NCI-H2171 (cell line): ENCODE results near the gene AMBP.
"Not testable (repeated sequence)": the region's sequence is repeated elsewhere in the genome, so short reads cannot be mapped to it uniquely, and the experiment has no call there.

Experiments used
- DNase-seq: peaks from one replicate; lab custom pipeline; 2025; lab: John Stamatoyannopoulos, UW

AMBP gene

GRCh38 chr9:114051281-114051680, 26.8 kb downstream of the AMBP start:
- no peak for DNase-seq

DNA sequence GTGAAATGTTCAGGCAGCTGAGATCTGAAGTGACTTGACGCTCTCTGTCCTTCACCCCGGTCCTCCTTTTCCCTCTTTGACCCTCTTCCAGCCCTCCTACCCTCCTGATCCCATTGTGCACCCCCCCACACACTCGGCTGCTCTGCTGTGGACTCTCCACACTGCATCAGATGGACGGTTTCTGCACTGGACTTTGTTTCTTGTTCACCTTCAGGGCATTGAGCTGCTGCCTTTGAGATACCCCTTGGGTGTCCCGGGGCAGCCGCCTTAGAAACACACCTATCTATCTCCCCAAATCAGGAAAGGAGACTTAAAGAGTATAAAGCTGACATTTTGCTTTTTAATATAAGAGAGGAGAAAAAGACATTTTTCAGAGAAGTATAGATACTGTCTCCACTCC, 27.5 kb downstream of the AMBP start:
- no peak for DNase-seq

- no peak for DNase-seq
Measured at GRCh38 chr9:114050226-114050568, 27.9 kb downstream of the AMBP start.

DNA sequence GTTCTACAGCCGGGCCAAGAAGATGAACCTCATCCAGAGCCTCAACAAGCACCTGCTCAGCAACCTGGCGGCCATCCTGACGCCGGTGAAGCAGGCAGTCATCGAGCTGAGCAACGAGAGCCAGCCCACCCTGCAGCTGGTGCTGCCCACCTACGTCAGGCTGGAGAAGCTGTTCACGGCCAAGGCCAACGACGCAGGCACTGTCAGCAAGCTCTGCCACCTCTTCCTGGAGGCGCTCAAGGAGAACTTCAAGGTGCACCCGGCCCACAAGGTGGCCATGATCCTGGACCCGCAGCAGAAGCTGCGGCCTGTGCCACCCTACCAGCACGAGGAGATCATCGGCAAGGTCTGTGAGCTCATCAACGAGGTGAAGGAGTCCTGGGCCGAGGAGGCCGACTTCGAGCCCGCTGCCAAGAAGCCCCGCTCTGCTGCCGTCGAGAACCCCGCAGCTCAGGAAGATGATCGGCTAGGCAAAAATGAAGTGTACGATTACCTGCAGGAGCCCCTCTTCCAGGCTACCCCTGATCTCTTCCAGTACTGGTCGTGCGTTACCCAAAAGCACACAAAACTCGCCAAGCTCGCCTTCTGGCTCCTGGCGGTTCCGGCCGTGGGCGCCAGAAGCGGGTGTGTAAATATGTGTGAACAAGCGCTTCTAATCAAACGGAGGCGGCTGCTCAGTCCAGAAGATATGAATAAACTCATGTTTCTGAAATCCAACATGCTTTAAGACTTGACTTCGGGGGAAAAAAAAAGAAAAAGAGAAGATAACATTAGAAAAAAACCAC, 28.5 kb downstream of the AMBP start:
- DNase-seq: no peak

DNA sequence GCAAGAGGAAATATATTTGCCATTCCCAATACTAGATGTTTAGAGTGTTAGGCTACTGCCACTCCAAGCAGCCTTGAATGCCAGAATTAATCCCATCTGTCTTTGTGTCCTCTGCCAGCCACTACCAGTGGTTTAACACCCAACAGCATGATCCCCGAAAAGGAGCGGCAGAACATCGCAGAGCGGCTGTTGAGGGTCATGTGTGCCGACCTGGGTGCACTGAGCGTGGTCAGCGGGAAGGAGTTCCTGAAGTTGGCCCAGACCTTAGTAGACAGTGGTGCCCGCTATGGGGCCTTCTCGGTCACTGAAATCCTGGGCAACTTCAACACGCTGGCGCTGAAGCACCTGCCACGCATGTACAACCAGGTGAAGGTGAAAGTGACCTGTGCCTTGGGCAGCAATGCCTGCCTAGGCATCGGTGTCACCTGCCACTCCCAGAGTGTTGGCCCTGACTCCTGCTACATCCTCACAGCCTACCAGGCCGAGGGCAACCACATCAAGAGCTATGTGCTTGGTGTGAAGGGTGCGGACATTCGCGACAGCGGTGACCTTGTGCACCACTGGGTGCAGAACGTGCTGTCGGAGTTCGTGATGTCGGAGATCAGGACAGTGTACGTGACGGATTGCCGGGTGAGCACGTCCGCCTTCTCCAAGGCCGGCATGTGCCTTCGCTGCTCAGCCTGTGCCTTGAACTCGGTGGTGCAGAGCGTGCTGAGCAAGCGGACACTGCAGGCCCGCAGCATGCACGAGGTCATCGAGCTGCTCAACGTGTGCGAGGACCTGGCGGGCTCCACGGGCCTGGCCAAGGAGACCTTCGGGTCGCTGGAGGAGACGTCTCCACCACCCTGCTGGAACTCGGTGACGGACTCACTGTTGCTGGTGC, 29.3 kb downstream of the AMBP start:
- DNase-seq: no peak

- DNase-seq: no peak
Measured at GRCh38 chr9:114047717-114048116, 30.4 kb downstream of the AMBP start.

DNA sequence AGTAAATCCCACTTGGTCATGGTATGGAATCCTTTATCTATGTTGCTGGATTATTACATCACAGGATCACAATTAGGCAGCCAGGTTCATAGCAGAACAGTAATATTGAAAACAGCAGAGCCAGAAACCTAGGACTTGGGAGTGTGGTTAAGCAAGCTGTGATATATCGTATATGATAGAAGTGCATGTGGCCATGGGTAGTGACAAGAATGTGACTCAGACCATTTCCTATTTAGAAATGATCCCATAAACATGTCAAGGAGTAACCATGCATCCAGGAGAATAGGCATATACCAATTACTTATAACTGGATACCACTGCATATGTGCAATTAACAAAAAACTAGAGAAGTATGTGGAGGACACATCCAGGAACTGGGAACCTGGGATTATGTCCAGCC, 31.2 kb downstream of the AMBP start:
- DNase-seq: no peak

GRCh38 chr9:114046237-114046755, 31.8 kb downstream of the AMBP start:
- no peak for DNase-seq

DNA sequence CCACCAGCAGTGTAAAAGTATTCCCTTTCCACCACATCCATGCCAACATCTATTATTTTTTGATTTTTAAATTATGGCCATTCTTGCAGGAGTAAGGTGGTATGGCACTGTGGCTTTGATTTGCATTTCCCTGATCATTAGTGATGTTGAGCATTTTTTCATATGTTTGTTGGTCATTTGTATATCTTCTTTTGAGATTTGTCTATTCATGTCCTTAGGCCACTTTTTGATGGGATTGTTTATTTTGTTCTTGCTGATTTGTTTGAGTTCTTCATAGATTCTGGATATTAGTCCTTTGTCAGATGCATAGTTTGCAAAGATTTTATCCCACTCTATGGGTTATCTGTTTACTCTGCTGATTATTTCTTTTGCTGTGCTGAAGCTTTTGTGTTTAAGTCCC, 34.4 kb downstream of the AMBP start:
- not testable (repeated sequence) for DNase-seq

GRCh38 chr9:114039484-114039883, 38.6 kb downstream of the AMBP start:
- DNase-seq: no peak

GRCh38 chr9:114038724-114039313, 39.3 kb downstream of the AMBP start:
- DNase-seq: no peak

GRCh38 chr9:114037961-114038723, 40.0 kb downstream of the AMBP start:
- no peak for DNase-seq

DNA sequence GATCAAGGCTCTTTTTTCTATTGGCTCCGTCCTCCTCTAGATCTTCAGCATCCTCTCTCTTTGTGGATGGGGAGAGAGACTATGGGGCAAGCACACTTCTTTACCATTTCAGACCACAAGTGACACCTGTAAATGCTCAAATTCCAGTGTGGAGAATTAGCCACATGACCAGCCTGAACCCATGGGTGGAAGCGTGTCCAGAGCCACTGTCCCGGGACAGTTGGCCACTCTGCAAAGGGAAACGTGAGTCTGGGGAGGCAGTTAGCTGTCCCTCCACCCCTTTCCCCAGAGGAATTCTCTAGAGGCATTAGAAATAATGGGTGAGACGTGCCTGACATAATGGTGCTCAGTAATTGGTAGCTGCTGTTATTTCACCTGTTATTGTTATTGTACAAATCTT, 40.9 kb downstream of the AMBP start:
- DNase-seq: no peak

DNA sequence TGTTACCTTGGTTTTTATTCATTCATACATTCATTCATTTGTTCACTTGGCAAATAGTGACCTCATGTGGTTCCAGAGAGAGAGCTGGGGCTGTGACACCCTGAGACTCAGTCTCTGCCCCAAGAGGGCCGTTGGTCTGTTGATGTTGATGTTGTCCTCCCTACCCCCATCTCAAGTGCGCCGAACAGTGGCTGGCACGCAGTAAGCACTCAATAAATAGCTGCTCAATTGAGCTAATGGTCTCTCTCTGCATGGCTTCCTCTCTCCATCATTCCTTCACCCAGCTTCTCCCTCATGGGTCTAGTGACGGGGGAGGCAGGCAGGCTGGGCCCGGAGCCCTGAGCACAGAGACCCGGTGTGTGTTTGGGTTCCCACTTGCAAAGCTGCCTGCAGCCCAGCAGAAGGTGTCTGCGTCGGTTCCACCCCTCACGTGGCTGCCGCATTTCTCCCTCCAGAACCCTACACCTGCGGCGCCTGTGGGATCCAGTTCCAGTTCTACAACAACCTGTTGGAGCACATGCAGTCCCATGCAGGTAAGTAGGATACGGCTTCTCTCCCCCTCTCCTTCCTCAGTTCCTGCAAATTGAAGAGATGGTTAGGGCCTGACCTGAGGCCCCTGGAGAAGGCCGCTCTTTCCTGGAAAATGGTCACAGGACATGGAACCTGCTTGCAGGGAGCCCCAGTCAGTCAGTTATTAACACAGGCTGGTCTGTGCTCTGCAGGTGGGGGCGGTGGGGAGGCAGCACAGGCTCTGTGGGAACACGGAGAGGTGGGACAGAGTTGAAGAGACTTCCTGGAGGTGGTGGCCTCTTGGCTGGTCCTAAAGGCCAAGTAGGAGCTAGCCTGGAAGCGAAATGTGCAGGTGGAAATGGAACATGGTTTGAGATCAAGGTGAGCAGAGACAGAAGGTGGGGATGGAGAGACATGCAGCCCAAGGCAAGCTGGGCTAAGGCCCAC, 42.0 kb downstream of the AMBP start:
- no peak for DNase-seq

DNA sequence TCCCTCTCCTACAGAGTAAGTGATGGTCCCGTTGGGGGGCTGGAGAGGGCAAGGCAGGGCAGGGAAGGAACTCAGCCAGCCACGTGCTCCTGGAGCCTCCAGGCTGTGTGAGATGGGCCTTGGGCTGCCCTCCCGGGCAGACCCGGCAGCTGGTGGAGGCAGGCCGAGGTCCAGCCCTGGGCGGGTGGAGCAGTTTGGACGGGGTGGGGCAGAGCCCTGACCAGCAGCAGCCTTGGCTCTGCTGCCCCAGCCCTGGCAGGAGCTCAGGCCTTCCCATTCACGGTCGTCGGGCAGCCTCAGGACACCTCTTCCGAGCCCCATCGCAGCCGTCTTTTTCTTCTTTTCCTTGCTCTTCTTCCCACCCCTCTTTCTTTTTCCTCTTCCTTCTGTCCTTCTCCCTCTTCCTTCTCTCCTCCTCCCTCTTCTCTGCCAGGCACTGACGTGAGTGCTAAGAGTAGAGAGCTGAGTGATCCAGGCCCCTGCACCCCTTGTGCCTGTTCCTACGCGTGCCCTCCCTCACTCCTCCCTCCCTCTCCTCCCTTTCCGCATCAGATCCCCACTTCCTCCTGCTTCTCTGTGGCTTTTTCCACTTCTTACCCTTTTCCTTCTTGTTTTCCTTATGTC, 42.8 kb downstream of the AMBP start:
- DNase-seq: no peak

DNA sequence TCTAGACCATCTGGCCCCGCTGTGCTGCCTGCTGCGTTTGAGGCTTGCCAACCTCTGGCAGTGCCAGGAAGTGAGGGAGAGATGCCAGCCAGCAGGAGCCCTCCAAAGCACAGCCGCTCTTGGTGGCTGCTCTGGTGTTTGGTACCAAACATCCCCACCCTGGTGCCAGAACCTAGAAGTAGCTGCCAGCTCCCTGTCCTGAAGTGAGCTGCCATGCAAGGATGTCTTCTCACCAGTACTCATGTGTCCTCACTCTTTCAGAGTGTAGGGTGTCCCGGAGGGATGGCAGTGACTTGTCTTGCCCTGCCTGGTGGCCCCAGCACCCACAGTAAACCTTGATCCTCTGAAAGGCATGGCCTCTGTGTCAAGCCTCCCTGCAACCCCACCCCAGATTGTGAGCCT, 43.4 kb downstream of the AMBP start:
- no peak for DNase-seq

DNA sequence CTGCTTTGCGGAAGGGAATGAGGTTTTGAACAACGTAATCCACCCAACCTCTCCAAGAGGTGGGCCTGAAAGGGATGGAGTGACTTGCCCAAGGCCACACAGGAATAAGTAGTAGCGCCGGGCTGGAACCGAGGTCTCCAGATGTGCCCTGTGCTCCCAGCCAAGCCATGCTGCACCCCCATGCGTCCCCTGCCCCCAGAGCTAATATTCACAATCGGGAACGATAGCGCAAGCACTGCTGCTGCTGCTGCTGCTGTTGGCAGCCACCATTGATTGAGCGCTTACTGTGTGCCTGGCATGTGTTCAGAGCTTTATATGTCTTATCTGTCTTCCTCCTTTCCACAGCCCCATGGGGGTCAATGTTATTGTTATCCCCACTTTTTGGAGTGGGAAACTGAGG, 43.9 kb downstream of the AMBP start:
- DNase-seq: no peak

- DNase-seq: no peak
Measured at GRCh38 chr9:114033397-114034103, 44.5 kb downstream of the AMBP start.

DNA sequence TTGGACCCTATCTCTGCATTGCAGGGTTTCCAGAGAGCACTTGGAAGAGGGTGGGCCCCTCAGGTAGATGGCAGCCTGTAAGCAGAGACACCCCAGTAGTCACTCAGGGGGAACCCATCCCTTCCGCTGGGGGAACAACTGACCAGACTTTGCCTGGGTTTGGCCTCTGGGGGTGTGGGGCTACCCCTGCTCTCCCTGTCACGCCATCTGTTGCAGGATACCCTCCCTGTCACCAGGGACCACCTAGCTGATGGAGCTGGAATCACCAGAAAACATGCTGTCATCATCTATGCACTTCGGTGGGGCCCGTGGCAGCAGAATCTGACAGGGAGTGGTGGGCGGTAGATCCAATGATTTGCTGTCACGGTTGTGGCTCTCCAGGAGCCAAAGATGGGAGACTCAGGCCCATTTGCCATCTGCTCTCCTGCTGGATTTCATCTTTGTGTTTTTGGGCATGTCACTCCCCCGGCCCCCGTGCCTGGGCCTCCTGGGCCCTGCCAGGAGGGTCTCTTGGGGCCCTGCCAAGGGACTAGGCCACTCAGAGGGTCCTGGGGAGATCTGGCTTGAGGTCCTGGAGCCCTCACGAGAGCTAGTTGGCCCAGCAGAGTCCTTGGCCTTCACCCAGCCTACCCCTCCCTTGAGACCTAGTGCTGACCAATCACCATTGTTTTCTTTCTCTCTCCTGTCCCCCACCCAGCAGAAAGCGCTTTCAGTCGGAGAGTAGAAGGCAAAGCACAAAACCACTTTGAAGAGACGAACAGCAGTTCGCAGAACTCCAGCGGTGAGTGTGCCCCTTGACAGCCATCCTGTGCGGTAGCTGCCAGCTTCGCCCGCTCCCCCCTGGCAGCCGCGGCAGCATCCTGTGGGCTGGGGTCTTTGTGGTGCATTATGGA, 45.9 kb downstream of the AMBP start:
- DNase-seq: no peak
